ENCODE data around the gene MYG1. TPM values are rescaled to one million over a fixed set of nuclear protein-coding genes. Genes with fewer than 3 reads are reported as not detected.

The MYG1 gene
- total RNA-seq, 2 donors from 2014 or later, result 48.1 to 75.4 TPM

DNA sequence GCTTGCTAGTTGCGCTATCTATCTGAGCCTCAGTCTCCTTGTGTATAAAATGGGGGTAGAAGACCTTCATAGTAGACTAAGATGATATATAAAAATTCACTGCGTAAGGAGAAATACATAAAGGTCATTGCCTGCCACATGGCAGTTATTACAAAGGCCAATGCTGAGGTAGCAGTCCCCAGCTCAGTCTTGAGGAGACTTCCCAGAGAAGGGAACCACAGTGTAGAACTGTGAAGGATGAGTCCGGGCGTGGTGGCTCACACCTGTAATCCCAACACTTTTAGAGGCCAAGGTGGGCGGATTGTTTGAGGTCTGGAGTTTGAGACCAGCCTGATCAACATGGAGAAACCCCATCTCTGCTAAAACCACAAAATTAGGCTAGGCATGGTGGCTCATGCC lies 53.8 kb downstream of the MYG1 start:
- TF ChIP-seq POLR2A (IDR thresholded peaks at IDR 0.05) (no peak), POLR2AphosphoS5 (IDR thresholded peaks at IDR 0.05) (no peak)
- TF ChIP-seq, protein P1, sequence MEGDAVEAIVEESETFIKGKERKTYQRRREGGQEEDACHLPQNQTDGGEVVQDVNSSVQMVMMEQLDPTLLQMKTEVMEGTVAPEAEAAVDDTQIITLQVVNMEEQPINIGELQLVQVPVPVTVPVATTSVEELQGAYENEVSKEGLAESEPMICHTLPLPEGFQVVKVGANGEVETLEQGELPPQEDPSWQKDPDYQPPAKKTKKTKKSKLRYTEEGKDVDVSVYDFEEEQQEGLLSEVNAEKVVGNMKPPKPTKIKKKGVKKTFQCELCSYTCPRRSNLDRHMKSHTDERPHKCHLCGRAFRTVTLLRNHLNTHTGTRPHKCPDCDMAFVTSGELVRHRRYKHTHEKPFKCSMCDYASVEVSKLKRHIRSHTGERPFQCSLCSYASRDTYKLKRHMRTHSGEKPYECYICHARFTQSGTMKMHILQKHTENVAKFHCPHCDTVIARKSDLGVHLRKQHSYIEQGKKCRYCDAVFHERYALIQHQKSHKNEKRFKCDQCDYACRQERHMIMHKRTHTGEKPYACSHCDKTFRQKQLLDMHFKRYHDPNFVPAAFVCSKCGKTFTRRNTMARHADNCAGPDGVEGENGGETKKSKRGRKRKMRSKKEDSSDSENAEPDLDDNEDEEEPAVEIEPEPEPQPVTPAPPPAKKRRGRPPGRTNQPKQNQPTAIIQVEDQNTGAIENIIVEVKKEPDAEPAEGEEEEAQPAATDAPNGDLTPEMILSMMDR (IDR thresholded peaks at IDR 0.05), result no peak

DNA sequence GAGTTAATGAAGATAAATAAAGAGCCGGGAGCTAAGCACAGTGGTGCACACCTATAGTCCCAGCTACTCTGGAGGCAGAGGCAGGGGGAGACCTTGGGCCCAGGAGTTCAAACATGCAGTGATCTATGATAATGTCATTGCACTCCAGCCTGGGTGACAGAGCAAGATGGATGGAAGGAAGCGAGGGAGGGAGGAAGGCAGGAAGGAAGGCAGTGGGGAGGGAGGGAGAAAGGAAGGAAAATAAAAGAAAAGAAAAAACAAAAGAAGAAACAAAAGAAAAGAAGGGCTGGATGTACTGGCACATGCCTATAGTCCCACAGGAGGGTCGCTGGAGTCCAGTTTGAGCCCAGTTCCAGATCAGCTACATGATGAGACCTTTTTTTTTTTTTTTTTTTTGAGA lies 55.6 kb downstream of the MYG1 start:
- no peak for DNase-seq (ENCODE audit: low spot score)
- Histone ChIP-seq H3K4me1 (replicated peaks) (no peaks in the 10 kb centered on the region), H3K4me3 (no peak overlapping the region), H3K9me3 (no peaks in the 10 kb centered on the region), H3K27ac (no peak overlapping the region), H3K36me3 (no peaks in the 10 kb centered on the region), H3K27me3 (replicated peaks; ENCODE audit: insufficient read depth) (no peaks in the 10 kb centered on the region)
- no peak for TF ChIP-seq POLR2A (IDR thresholded peaks at IDR 0.05)
- no peak for TF ChIP-seq POLR2AphosphoS5 (IDR thresholded peaks at IDR 0.05)
- TF ChIP-seq, protein P1 (IDR thresholded peaks at IDR 0.05), result no peak
- intact Hi-C loops (cut with DNase I), result no loop called here
- 62% methylated on average over 3 of the region's 3 CpGs for WGBS

More for the DNA sequence above, 53.8 kb downstream of the MYG1 start:
- no peak overlapping the region for H3K27ac ChIP-seq
- no peaks in the 10 kb centered on the region for H3K4me1 ChIP-seq (replicated peaks)
- H3K27me3 ChIP-seq (replicated peaks; ENCODE audit: insufficient read depth), result no peaks in the 10 kb centered on the region
- intact Hi-C loops (cut with DNase I), result loop anchor here (2.0 kb wide), 1 partner anchor 156 kb away; no protein-coding TSS in a partner anchor
- DNase-seq (ENCODE audit: low spot score), result no peak
- WGBS, result 91% methylated on average over 5 of the region's 5 CpGs
- H3K36me3 ChIP-seq, result no peaks in the 10 kb centered on the region
- no peaks in the 10 kb centered on the region for H3K9me3 ChIP-seq
- no peak overlapping the region for H3K4me3 ChIP-seq

Other genes with a start within 250 kb of the MYG1 start
- 100 to 1,000 TPM in 1 of 2 donors, 10 to 100 TPM in 1; 66.5 to 180 TPM for gene TNS2, start 249.6 kb upstream of the MYG1 start, total RNA-seq
- 10 to 100 TPM; 38.7 to 54.4 TPM for gene SPRYD3, start 220.3 kb upstream of the MYG1 start, total RNA-seq
- 100 to 1,000 TPM; 189 to 532 TPM for gene IGFBP6, start 202.0 kb upstream of the MYG1 start, total RNA-seq
- under 1 TPM; 0.14 to 0.28 TPM for gene SOAT2, start 196.2 kb upstream of the MYG1 start, total RNA-seq
- 10 to 100 TPM; 17.0 to 19.1 TPM for gene ZNF740, start 119.0 kb upstream of the MYG1 start, total RNA-seq
- gene CSAD, start 118.8 kb upstream of the MYG1 start, total RNA-seq, result 10 to 100 TPM; 30.8 to 92.5 TPM
- gene ITGB7, start 92.4 kb upstream of the MYG1 start, total RNA-seq, result 1 to 10 TPM; 1.2 to 1.7 TPM
- 10 to 100 TPM; 28.9 to 30.4 TPM for gene RARG, start 67.5 kb upstream of the MYG1 start, total RNA-seq
- 1 to 10 TPM in 1 of 2 donors, under 1 TPM in 1; 0.55 to 6.1 TPM for gene ESPL1, start 31.4 kb upstream of the MYG1 start, total RNA-seq
- 100 to 1,000 TPM; 552 to 673 TPM for gene PFDN5, start 4.2 kb upstream of the MYG1 start, total RNA-seq
- 10 to 100 TPM; 50.7 to 79.3 TPM for gene AAAS, start 21.9 kb downstream of the MYG1 start, total RNA-seq
- gene SP7, start 36.7 kb downstream of the MYG1 start, total RNA-seq, result not detected
- gene SP1, start 80.5 kb downstream of the MYG1 start, total RNA-seq, result 10 to 100 TPM; 60.1 to 84.5 TPM
- 10 to 100 TPM in 1 of 2 donors, not detected in 1; 44.5 TPM for gene AMHR2, start 124.2 kb downstream of the MYG1 start, total RNA-seq
- gene PRR13, start 142.0 kb downstream of the MYG1 start, total RNA-seq, result 100 to 1,000 TPM in 1 of 2 donors, 10 to 100 TPM in 1; 98.8 to 104 TPM
- 100 to 1,000 TPM; 322 to 534 TPM for gene PCBP2, start 152.4 kb downstream of the MYG1 start, total RNA-seq
- gene MAP3K12, start 199.8 kb downstream of the MYG1 start, total RNA-seq, result 10 to 100 TPM in 1 of 2 donors, 1 to 10 TPM in 1; 4.3 to 30.9 TPM
- 10 to 100 TPM; 23.4 to 45.7 TPM for gene TARBP2, start 201.6 kb downstream of the MYG1 start, total RNA-seq
- not detected for gene NPFF, start 207.8 kb downstream of the MYG1 start, total RNA-seq

Data from prostate gland (tissue), 2 donors.